Skeletal muscle cell (primary cell): Measurements from ENCODE around the gene DCLK1.

Experiments used
- DNase-seq: peaks from one replicate; pipeline ENCODE4 v3.0.0-alpha.2; 2010; ENCODE audit warnings: low read depth
- H3K4me3 ChIP-seq: 2 replicates; pipeline ENCODE4 v1.5.1; 2011; ENCODE audit warnings: low read depth, mild to moderate bottlenecking, control low read depth, low read length, moderate library complexity

The DCLK1 gene

DNA sequence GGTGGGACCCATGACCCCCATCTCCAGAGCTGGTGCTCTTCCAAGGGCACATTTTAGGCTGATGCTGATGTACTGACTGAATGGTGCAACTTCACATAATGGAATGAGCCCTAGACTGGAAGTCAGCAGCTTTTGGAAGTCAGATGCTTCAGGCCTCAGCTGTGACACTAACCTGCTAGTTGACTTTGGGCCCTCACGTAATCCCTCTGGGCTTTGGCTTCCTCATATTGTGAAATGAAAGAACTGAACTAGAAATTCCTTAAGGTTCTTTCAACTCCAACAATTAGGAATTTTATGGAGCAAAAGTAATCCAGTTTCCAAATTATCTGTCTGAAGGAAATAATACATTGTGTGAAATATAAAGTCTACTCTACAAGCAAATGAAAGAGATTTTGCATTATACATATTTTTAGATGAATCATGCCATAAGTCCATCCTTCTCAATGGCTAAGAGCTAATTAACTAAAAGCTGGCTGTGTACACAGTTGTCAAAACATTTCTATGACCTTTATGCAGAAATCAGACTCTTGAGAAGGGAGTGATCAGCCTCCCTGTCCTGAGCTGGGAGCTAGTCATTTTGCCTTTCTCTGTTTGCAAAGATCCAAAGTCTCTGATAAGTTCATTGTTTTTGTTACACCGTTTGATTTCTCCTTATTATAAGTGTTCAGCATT, 204.2 kb downstream of the DCLK1 start:
- no peak for DNase-seq
- no peak overlapping the region for H3K4me3 ChIP-seq

DNA sequence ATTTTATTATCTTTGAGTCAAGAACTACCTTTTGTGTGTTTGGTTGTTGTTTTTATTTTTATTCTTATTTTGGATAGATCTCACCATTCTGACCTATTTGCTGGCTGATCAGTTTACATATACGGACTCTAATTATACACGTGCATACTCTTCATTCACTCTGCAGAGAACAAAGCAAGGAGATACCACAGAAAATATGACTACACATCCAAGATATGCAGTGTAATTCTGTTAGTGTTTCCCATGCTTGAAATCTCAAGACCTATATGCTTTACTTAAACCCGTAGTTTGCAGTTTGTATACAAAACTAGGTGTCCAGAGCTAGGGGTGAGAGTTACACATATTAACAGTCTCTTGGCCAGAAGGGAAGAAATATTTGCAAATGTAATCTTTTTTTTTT, 205.5 kb downstream of the DCLK1 start:
- DNase-seq, result no peak

DNA sequence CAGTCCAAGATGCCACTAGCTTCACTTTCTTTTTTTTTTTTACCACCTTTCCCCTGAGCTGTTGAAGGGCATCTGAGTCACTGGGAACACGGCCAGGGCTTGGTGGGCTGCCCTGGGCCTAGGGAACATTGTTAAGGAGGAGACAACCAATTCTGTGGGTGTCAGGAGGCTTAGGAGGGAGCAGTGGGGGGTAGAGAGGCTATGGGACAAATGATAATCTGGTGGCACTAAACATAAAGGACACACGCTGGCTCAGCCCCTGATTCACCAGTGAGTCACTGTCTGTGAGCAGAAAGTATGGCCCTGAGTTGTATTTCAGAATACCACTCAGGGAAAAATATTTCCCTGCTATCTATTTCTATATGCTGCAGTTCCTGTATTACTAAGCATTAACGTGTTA, 207.8 kb downstream of the DCLK1 start:
- peak; percentile 14 for DNase-seq

More for the DNA sequence above, 205.5 kb downstream of the DCLK1 start:
- H3K4me3 ChIP-seq, result no peak overlapping the region

DNA sequence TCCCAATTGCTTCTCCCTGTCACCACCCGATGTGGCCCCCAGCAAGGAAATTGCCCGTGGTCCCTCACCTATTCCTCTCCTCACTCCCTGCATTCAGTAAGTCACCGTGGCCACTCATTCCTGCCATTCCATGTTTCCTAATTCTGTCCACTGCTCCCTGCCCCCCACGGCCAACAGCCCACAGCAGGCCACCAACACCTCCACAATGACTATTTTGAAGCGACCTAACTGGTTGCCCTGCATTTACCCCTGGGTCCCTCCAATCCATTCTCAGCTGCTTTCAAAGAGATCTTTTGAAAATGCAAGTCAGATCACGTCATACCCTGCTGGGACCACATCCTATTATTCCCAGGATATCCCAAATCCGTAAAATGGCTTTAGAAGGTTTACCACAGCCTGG, 210.4 kb downstream of the DCLK1 start:
- no peak overlapping the region for H3K4me3 ChIP-seq
- DNase-seq, result no peak

More for the DNA sequence above, 207.8 kb downstream of the DCLK1 start:
- H3K4me3 ChIP-seq, result no peak overlapping the region

DNA sequence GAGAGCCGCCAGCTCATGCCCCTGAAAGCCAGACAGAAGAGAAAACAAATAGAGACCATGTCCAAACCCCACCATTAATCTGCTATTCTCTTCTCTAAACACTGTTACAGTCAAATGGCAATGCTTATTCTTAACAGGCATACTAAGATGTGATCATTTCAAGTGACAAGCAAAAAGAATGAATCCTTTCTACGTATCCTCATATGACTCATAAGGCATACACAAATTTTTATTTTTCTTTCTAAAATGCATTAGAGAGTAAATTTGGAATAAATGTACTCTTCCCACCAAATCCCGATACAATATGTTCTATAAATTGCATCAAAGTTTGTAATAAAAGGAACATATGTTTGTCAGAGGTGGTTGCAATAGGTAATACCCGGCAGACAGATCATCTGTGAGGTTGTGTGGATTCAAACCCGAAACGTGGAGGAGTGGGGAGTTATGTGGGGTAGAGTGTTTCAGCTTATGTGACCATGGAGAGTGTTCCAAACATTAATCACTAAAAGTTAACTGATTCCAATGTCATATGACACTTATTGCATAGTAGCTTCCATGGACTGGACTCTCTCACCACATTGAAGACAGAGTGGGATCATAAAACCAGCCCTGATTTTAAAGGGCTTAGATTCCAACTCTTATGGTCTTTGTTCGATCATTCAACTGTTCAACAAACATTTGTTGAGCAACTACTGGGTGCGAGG, 213.1 kb downstream of the DCLK1 start:
- no peak overlapping the region for H3K4me3 ChIP-seq
- DNase-seq, result peak; percentile 21

DNA sequence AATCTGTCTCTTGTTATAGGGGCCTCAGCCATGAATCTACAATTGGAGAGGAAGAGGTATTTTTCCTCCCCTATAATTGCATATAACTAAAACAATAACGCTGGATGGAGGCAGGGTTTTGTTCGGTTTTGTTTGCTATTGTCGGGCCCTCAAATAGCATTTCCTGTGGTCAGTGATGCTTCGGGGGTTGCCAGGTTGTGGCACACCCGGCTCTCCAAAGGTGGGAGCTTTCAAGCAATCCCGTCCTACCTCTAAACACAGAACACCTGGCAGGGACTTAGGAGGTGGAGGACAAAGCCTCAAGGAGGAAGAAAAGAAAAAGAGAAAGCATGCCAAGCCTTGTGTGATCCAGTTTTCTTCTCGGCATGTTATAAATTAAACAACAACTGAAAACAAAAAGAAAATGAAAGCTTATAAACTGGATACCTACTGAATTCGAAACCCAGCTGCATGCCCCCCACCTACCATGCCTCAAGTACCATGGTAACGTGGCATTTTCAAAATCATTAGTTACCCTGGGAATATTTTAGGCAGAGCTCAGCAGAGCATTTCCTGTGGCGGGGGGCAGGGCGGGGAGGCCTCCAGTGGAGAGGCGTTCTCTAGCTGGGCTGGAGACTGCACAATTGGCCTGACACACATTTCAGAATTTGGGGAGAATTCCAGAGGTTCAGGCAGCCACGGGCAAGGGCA, 213.8 kb downstream of the DCLK1 start:
- H3K4me3 ChIP-seq, result no peak overlapping the region
- no peak for DNase-seq

DNA sequence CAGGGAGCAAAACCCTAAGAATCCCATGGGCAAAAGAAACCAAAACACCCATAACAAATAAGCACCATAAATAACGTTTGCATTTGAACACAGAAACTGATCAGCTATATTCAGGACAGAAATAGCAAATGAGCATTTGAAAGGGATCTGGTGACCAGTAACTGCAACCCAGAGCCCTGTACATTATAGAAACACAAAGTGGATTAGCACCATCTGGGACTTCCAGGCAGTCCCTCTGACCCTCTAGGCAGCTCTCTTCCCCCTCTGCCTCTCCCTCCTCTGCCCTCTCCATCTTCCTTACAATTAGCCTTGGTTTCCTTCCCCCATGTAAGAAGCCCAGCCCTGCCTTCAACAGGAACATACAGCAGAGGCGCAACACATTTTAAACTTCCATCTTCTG, 215.0 kb downstream of the DCLK1 start:
- DNase-seq, result no peak
- H3K4me3 ChIP-seq, result no peak overlapping the region

DNA sequence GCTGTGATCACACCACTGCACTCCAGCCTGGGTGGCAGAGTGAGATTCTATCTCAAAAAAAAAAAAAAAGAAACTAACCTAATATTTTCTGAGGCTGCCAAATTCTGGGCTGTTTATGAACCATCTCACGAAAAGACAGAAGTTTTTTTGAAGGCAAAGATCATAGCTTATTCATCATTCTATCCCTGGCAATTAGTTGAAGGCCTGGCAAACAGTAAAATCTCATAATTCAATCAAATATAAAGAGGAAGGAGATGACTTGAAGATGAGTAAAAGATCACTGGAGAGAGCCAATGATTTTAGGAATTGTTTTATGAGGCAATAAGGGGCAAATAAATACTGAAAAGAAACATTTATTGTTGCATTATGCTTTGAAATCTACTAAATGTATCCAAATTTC, 216.5 kb downstream of the DCLK1 start:
- no peak for DNase-seq
- H3K4me3 ChIP-seq, result no peak overlapping the region

DNA sequence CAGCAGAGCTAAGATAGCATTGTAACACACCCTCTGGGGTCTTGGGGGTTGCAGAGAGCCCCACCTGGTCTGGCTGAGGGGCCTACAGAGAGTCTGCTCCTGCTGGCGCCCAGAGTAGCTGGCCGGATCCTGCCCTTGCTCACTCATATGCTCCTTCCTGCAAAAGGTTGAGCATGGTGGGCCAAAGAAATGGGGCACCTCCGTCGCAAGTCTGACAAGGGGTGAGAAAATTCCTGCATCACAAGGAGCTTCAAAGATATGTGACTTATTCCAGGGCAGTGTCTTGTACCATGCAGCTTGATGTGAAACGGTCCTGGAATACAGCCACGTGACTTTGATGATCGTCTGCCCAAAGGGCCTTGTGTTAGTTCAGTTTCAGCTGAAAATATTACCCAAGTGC, 218.3 kb downstream of the DCLK1 start:
- DNase-seq, result no peak
- no peak overlapping the region for H3K4me3 ChIP-seq

DNA sequence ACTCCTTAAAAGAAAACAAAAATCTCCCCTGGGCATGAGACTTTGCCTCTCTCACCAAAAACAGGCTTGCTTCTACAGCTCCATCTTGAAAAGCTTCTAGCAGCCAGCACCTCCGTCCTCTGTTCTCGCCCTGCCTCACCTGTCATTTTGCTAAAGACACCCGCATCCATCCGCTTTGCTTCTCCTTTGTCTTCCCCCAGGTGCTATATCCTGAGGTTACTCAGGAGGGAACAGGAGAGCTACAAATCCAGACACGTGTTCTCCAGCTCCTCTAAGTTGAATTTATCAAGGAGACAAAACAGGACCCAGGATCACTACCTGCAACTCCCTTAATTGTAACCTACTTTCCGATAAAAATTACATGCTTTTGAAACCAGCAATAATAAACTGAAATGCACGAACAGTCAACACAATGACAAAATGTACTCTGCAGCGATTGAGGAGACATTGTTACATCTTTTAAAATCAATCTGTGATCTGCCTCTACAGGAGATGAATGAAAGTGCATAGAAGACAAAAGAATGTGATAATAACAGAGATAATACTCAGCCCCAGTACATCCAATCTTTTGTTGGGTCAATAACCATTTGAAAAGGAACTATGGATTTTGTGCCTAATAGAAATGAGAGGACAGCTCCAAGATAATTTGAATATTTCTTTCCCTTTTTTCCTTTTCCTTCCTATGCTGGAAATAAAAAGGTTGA, 221.2 kb downstream of the DCLK1 start:
- no peak for DNase-seq
- H3K4me3 ChIP-seq, result no peak overlapping the region

DNA sequence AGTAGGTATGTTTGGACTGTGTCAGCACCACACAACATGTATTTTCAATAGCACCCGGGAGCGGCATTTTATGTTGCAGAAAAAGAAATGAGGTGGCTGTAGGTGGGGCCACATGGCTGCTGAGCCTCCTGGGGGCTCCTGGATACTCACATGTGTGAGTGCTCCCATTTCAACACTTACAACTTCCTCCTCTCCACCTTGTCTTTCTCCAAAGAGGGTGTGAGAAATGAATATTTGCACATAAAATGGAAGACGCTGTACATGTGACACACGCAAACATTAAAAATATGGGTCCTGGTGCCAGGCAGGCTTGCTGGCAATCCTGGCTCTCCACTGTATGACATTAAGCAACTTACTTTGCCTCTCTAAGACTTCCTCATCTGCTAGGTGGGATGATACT, 222.1 kb downstream of the DCLK1 start:
- no peak for DNase-seq
- H3K4me3 ChIP-seq, result no peak overlapping the region

DNA sequence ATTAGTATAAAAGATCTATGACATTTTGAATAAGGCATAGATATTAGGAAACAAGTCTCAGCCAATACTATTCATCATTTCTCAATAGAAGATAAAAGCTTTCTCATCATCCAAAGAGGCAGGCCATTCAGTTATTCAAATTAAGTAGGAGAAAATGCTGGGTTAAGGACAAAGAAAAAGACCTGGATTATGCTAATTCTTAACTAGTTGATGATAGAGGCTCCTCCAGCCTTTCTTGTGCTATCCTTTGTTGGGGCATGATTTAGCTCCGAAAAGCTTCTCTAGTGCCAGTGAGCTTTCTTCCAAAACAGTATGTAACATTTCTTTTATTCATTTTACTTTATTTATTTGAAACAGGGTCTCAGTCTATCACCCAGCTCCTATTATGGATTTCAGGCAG, 223.0 kb downstream of the DCLK1 start:
- no peak for DNase-seq
- no peak overlapping the region for H3K4me3 ChIP-seq

DNA sequence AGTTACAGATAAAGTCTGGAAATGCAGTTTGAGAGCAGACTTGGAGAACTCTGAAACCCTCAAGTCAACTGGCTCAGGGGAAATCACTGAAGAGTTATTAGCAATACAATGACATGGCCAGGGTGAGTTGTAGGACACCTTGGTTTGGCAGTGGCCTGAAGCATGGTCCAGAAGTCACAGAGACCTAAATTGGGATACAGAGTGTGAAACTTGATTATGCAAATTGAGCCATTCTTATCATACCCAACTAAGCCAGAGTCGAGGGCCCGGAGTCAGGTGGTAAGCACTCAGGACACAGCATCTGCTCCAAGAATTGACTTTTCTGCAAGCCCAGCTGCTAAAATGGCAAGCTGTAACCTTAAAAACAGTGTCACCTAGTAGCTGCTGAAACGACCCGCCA, 224.5 kb downstream of the DCLK1 start:
- DNase-seq, result no peak
- H3K4me3 ChIP-seq, result no peak overlapping the region

DNA sequence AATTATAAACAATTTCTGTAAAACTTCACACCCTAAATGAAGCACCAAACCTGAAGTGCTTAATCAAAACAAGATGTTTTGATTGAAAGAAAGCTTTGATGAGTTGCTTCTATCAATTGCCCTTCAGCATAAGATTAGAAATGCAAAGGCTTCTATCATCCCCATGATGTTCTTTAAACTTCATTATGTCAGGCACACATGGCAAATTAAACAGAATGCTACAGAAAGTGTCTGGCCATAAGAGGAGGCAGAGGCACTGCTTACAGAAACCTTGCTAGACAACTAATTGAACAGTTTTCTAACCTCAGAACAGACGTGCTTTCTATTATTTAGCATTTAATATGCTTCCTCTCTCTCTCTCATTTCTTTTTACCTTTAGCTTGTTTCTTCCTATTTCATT, 228.1 kb downstream of the DCLK1 start:
- no peak for DNase-seq
- H3K4me3 ChIP-seq, result no peak overlapping the region

DNA sequence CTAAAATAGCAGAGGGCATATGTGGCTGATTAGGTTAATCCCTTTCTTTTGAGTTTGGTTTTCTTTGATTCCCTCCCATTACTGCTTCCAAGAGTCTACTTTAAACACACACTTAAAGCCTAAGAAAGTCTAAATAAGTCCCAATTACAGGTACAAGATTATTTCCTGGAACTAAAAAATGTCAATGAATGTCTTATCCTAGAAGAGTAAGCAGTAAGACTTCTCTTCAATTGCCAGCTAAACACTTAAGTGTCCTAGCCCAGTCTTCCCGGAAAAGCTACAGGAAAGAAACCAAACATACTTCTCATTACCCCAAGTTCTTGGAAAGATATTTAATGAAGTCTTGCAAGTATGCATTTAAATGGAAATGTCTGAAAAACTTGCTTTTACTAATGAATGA, 233.1 kb downstream of the DCLK1 start:
- no peak for DNase-seq

DNA sequence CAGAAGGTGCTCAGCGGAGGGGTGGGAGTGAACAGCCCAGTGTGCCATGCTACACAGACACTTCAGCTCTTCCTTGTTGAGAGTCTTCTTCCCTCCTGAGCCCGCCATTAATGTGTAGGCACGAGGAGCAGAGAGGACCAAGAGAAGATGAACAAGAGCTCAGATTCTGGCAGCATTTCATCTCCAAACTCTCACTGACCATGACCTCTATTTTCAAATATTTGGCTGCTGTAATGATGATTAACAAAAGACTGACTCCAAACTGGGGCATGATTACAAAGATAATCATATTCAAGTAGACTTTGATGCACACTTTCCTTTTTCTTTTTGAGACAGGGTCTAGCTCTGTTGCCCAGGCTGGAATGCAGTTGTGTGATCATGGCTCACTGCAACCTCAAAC, 236.5 kb downstream of the DCLK1 start:
- no peak for DNase-seq
- no peak overlapping the region for H3K4me3 ChIP-seq

More for the DNA sequence above, 233.1 kb downstream of the DCLK1 start:
- H3K4me3 ChIP-seq, result no peak overlapping the region

DNA sequence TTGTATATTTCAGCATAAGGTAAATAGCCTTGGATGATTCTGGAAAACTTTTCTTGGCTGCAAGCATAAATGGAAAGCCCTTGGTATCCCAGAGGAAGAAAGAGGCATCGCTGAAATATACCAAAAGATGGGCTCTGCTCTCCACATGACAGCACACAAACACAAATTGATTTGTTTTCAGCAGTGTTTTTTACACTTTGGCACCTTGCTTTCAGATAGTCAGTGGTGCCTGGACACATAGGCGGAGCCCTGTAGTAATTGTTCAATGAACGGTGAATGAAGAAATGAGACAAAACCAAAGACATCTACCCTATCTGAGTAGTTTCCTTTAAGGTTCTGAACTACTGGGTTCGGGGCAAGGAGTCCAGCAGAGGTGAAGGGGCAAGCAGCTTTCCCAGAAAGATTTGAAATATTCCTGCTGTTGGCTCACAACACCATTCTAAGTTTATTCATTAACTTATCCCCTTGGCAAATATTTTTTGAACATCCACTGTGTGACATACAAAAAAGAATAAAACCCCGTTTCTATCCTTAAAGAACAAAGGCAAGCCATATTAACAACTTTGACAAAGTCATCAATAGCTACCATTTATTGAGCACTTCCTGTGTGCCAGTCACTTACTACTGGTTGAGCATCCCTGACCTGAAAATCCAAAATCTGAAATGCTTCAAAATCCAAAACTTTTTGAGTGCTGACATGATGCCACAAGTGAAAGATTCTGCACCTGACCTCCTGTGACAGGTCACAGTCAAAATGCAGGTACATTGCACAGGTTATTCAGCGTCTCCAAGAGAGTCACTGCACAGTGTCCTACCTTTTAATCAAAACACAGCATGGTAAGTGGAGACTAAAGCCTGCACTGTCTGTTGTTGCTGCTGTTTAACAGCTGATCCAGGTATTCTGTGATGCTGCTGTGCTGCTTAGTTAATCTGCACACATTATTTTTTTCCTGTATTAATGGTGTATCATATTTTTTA, 238.1 kb downstream of the DCLK1 start:
- no peak for DNase-seq
- no peak overlapping the region for H3K4me3 ChIP-seq

DNA sequence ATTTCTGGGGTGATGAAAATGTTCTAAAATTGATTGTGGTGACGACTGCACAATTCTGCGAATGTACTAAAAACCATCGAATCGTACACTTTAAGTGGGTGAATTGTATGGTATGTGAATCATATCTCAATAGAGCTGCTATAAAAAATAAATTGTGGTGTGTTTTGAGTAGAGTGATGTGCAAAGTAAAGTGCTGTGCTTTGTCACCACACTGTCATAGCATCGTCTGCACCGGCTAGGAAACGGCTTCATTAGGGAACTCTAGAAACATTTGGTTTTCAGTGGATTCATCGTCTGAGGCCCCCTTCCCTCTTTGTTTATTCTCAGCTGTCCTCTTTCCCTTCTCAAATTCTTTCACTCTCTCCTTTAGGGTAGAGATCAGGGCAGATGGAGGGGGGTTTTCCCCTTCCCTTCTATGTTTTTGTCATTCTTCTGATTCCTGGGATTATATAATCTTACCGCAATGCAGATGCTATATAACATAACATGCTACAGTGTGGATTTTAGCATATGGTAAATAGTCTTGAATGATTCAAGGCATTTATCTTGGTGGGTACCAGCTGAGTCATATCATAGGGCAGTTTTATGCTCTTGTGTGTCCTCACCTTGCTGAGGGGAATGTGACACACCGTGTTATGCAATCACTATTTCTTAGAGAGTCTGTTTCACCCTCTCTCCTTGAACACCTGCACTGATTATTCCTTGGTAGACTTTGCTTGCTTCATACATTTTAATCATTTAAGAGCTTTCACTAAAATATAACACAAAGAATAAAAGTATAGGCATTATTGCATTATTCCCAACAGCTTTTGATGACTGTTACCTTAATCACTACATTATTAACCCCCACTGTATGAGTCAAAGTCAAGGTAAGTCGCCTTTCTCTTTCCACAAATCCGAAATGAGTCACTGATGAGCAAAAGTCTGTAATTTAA, 239.4 kb downstream of the DCLK1 start:
- DNase-seq, result no peak
- no peak overlapping the region for H3K4me3 ChIP-seq
